GM21390 (cell line): ENCODE results near the gene NUP155.
A peak's percentile ranks its signal among the peaks of the same experiment; 100 is the strongest.
"Not testable (repeated sequence)": the region's sequence is repeated elsewhere in the genome, so short reads cannot be mapped to it uniquely, and the experiment has no call there.

Experiments
- ATAC-seq: cut with Tn5 transposase; IDR thresholded peaks from one replicate; pipeline ENCODE4 v1.9.1; 2021; ENCODE audit not compliant: unreplicated experiment

Gene NUP155

DNA sequence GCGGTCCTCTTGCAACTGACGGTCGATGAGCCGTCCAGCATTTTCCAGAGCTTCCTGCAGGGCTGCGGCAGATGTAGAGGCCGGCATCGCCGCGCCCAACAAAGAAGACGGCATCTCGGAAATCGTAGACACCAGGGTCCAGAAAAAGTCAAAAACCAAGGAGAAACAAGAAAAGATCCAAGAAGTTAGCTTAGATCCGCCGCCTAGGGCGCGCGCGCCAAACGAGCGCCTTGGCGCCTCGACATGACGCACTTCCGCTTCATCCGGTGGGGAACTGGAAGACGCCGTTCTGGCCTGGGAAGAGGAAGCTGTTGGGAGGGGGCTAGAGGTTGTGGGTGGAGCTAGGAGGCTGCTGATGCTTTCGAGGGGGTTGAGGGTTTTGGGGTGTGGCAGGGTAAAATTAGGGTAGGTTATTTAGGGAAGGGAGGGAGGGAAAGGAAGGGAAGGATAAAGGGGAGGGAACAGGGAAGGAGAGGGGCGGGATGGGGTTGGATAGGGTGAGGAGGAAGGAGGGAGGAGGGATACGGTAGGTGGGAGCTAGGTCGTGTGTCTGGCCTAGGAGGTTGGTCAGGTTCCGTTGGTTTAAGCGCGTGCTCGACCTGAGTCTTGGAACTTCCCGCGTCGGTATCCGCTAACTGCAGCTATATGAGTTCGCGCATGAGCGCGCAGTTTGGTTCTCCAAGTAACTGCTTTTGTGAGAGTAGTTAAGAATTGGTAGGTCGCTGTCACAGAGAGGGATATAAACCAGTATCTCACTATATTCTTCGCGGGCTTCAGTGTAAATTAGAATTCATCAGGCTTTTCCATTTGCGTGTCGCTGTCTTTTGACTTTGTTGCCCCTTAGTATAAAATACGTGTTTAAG lies at the start of gene NUP155:
NUP155 (minus strand) TSS at position 243 of the 863 bp plus-strand sequence; CDS start at position 114, 129 bp downstream.
- peak; percentile 94 for ATAC-seq

- no peak for ATAC-seq
Measured at GRCh38 chr5:37417347-37417746, 46.4 kb upstream of the NUP155 start.

DNA sequence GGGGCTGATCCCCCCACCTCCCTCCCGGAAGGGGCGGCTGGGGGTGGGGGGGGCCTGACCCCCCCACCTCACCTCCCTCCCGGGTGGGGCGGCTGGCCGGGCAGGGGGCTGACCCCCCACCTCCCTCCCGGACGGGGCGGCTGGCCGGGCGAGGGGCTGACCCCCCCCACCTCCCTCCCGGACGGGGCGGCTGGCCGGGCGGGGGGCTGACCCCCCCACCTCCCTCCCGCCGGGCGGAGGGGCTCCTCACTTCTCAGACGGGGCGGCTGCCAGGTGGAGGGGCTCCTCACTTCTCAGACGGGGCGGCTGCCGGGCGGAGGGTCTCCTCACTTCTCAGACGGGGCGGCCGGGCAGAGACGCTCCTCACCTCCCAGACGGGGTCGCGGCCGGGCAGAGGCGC lies 44.5 kb upstream of the NUP155 start:
- not testable (repeated sequence) for ATAC-seq

GRCh38 chr5:37412515-37412914 lies 41.6 kb upstream of the NUP155 start:
- no peak for ATAC-seq

DNA sequence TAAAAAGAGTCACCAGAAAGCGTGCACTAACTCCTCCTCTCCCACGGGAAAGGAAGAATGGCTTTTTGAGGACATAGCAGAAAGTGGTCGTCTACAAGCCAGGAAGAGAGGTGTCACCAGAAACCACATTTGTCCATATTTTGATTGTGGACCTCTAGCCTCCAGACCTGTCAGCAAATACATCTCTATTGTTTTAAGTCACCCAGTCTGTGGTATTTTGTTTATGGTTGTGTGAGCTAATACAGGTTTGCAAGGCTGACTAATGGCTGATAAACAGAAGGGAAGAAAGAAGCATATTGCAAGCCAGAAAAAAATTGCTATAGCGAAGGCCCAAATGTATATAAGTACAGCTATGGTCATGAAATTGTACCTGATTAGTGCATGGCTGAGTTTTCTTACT lies 29.6 kb upstream of the NUP155 start:
- no peak for ATAC-seq

DNA sequence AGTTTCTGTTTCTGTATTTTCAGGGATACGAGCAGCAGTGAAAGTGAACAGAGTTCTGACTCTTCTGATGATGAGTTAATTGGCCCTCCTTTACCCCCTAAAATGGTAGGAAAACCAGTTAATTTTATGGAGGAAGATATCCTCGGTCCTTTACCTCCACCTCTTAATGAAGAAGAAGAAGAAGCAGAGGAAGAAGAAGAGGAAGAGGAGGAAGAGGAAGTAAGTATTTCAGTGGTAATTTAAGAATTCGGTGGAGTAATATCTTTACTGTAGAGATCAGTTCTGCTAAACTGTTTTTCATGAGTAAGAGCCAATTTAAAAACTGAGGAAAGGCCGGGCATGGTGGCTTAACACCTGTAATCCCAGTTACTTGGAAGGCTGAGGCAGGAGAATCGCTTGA lies 25.4 kb upstream of the NUP155 start:
- ATAC-seq: no peak

GRCh38 chr5:37391591-37391990 lies 20.7 kb upstream of the NUP155 start:
- ATAC-seq: no peak

GRCh38 chr5:37379100-37379628 lies 8.3 kb upstream of the NUP155 start, which contains the start of gene WDR70:
WDR70 (plus strand) TSS chr5:37379318; CDS start chr5:37379368, 50 bp downstream.
- ATAC-seq: peak; percentile 97

DNA sequence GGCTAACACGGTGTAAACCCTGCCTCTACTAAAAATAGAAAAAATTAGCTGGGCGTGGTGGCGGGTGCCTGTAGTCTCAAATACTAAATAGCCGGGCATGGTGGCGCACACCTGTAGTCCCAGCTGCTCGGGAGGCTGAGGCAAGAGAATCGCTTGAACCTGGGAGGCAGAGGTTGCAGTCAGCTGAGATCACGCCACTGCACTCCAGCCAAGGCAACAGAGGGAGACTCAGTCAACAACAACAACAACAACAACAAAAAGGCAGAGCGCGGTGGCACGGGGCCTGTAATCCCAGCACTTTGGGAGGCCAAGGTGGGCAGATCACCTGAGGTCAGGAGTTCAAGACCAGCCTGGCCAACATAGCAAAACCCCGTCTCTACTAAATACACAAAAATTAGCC lies 7.2 kb upstream of the NUP155 start:
- not testable (repeated sequence) for ATAC-seq

GRCh38 chr5:37375091-37375490 lies 4.2 kb upstream of the NUP155 start:
- ATAC-seq: no peak

- no peak for ATAC-seq
Measured at GRCh38 chr5:37370550-37370863, 399 bp downstream of the NUP155 start.

GRCh38 chr5:37355161-37355560 lies 15.7 kb downstream of the NUP155 start:
- ATAC-seq: no peak

DNA sequence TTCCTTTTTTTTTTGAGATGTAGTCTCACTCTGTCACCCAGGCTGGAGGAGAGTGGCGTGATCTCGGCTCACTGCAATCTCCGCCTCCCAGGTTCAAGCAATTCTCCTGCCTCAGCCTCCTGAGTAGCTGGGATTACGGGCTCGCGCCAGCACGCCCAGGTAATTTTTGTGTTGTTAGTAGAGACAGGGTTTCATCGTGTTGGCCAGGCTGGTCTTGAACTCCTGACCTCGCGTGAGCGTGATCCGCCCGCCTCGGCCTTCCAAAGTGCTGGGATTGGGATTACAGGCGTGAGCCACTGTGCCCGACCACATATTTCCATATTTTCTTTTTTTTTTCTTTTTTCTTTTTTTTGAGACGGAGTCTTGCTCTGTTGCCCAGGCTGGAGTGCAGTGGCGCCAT lies 28.2 kb downstream of the NUP155 start:
- ATAC-seq: not testable (repeated sequence)

- ATAC-seq: not testable (repeated sequence)
Measured at GRCh38 chr5:37334754-37335153, 36.2 kb downstream of the NUP155 start.

GRCh38 chr5:37326536-37326935 lies 44.4 kb downstream of the NUP155 start:
- ATAC-seq: no peak

DNA sequence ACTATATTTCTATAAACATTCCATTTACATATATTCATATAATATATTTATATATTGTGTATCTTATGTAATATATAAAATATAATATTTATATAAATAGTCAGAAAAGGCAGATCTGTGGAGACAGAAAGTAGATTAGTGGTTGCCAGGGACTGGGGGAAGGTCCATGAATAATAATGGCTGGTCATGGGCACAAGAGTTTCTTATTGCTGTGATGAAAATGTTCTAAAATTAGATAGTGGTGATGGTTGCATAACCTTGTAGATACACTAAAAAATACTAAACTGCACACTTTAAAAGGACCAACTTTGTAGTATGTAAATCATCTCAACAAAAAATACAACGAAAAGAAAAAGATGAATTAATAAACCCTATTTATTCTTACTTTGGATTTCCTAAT lies 47.3 kb downstream of the NUP155 start:
- no peak for ATAC-seq

- no peak for ATAC-seq
Measured at GRCh38 chr5:37319037-37319782, 51.7 kb downstream of the NUP155 start.

GRCh38 chr5:37316027-37316426 lies 54.9 kb downstream of the NUP155 start:
- no peak for ATAC-seq

DNA sequence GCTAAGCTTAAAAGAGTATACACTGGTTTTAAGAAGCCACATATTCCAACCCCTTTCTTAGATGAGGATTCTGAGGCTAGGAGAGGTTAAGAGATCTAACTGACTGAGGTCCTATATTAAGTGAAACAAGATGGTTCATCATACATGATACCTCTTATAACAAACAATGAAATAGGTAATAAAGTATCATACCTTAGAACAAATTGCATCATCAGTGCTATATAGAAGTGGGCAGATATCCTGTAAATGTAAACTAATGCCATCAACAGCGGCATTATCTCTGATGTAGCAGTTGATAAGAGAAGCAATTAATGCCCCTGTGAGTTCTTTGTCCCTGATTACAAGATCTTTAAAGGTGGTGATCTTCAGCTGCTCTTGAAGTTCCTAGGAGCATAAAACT lies 60.5 kb downstream of the NUP155 start:
- no peak for ATAC-seq

DNA sequence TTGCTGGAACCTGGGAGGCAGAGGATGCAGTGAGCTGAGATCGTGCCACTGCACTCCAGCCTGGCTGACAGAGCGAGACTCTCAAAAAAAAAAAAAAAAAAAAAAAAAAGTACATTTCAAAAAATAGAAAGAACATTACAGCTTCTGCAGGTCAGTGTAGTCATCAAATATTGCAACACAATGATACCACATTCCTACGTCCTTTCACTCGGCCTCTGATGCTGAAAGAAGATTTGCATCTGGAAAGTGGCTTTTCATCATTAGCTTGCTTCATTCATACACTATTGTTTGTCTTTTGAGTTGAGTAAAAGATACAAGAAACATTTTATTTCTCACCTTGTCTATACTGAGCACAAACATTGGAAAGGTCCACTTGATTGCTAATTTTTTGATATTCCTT lies 62.1 kb downstream of the NUP155 start:
- ATAC-seq: no peak

DNA sequence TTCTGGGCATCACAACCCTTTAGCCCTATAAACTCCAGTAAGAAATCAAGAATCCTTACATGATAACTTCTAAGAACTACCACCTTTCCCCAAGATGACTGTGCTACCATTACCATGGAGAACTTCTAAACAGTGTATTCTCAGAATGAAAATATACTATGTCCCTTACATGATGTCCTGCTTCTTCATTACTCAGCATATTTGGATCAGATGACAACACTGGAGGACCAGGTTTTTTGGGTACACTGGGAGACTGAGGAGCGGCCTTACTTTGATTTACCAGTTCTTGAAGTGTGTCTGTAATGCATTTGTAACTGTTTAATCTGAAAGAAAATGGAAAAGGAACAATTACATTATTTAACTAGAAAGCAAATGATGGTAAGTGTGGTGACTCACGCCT lies 66.0 kb downstream of the NUP155 start:
- no peak for ATAC-seq

DNA sequence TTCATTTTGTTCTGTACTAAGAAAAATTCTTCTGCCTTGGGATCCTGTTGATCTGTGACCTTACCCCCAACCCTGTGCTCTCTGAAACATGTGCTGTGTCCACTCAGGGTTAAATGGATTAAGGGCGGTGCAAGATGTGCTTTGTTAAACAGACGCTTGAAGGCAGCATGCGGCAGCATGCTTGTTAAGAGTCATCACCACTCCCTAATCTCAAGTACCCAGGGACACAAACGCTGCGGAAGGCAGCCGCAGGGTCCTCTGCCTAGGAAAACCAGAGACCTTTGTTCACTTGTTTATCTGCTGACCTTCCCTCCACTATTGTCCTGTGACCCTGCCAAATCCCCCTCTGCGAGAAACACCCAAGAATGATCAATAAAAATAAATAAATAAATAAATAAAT lies 74.6 kb downstream of the NUP155 start:
- not testable (repeated sequence) for ATAC-seq
